Measurements from ENCODE around the gene AGAP1. TPM values are rescaled to one million over a fixed set of nuclear protein-coding genes. Genes with fewer than 3 reads are reported as not detected.

The AGAP1 gene
- total RNA-seq, 4 donors from 2014 or later, result 5.3 to 30.6 (median 19.2) TPM

- DNase-seq, result no peak
- H3K27me3 ChIP-seq, result no peaks in the 10 kb centered on the region
- H3K4me1 ChIP-seq, result no peaks in the 10 kb centered on the region
- intact Hi-C loops (cut with DNase I; ENCODE audit: low total_unique reads), result no loop called here
- no peak overlapping the region for H3K4me3 ChIP-seq
- TF ChIP-seq POLR2A (IDR thresholded peaks at IDR 0.05) (no peak), CTCF (IDR thresholded peaks at IDR 0.05) (no peak)
- no peak overlapping the region for H3K27ac ChIP-seq
- H3K36me3 ChIP-seq, result no peaks in the 10 kb centered on the region
- no peaks in the 10 kb centered on the region for H3K9me3 ChIP-seq
Measured at GRCh38 chr2:235925250-235925919, 431.5 kb downstream of the AGAP1 start.

- no peaks in the 10 kb centered on the region for H3K36me3 ChIP-seq
- no peaks in the 10 kb centered on the region for H3K27me3 ChIP-seq
- intact Hi-C loops (cut with DNase I; ENCODE audit: low total_unique reads), result no loop called here
- TF ChIP-seq POLR2A (IDR thresholded peaks at IDR 0.05), result no peak
- no peak for TF ChIP-seq CTCF (IDR thresholded peaks at IDR 0.05)
- no peaks in the 10 kb centered on the region for H3K4me1 ChIP-seq
- DNase-seq, result no peak
- no peak overlapping the region for H3K27ac ChIP-seq
- no peaks in the 10 kb centered on the region for H3K9me3 ChIP-seq
- H3K4me3 ChIP-seq, result no peak overlapping the region
Measured at GRCh38 chr2:235926229-235926628, 432.4 kb downstream of the AGAP1 start.

- Histone ChIP-seq H3K4me1 (no peaks in the 10 kb centered on the region), H3K27me3 (no peaks in the 10 kb centered on the region), H3K27ac (no peak overlapping the region), H3K9me3 (no peaks in the 10 kb centered on the region), H3K4me3 (no peak overlapping the region), H3K36me3 (no peaks in the 10 kb centered on the region)
- intact Hi-C loops (cut with DNase I; ENCODE audit: low total_unique reads), result no loop called here
- DNase-seq, result no peak
- TF ChIP-seq CTCF (IDR thresholded peaks at IDR 0.05), result no peak
- TF ChIP-seq POLR2A (IDR thresholded peaks at IDR 0.05), result no peak
Measured at GRCh38 chr2:235928751-235929370, 435.0 kb downstream of the AGAP1 start.

- H3K4me1 ChIP-seq, result no peaks in the 10 kb centered on the region
- intact Hi-C loops (cut with DNase I; ENCODE audit: low total_unique reads), result no loop called here
- H3K27ac ChIP-seq, result no peak overlapping the region
- H3K36me3 ChIP-seq, result no peaks in the 10 kb centered on the region
- no peaks in the 10 kb centered on the region for H3K9me3 ChIP-seq
- TF ChIP-seq POLR2A (IDR thresholded peaks at IDR 0.05) (no peak), CTCF (IDR thresholded peaks at IDR 0.05) (no peak)
- H3K4me3 ChIP-seq, result no peak overlapping the region
- no peak for DNase-seq
- H3K27me3 ChIP-seq, result no peaks in the 10 kb centered on the region
Measured at GRCh38 chr2:235930701-235931100, 436.9 kb downstream of the AGAP1 start.

- DNase-seq, result no peak
- Histone ChIP-seq H3K27ac (no peak overlapping the region), H3K27me3 (no peaks in the 10 kb centered on the region), H3K4me3 (no peak overlapping the region), H3K9me3 (no peaks in the 10 kb centered on the region), H3K4me1 (no peaks in the 10 kb centered on the region), H3K36me3 (no peaks in the 10 kb centered on the region)
- TF ChIP-seq POLR2A (IDR thresholded peaks at IDR 0.05) (no peak), CTCF (IDR thresholded peaks at IDR 0.05) (no peak)
- intact Hi-C loops (cut with DNase I; ENCODE audit: low total_unique reads), result no loop called here
Measured at GRCh38 chr2:235931676-235932075, 437.8 kb downstream of the AGAP1 start.

Measured in uterus (tissue), 4 donors.